NCI-H128 (cell line): ENCODE measurements around the gene AKAP12.
"Not testable (repeated sequence)": the region's sequence is repeated elsewhere in the genome, so short reads cannot be mapped to it uniquely, and the experiment has no call there.

Source experiments
- DNase-seq: peaks from one replicate; lab custom pipeline; 2025; ENCODE audit not compliant: unreplicated experiment; lab: John Stamatoyannopoulos, UW

The AKAP12 gene

GRCh38 chr6:151307501-151307900 lies 67.7 kb downstream of the AKAP12 start:
- DNase-seq, result no peak

GRCh38 chr6:151309619-151310018 lies 69.9 kb downstream of the AKAP12 start:
- no peak for DNase-seq

GRCh38 chr6:151310279-151310678 lies 70.5 kb downstream of the AKAP12 start:
- DNase-seq, result no peak

- DNase-seq, result no peak
Measured at GRCh38 chr6:151310852-151311767, 71.3 kb downstream of the AKAP12 start.

GRCh38 chr6:151313066-151313491 lies 73.3 kb downstream of the AKAP12 start:
- peak; percentile 84 for DNase-seq

- not testable (repeated sequence) for DNase-seq
Measured at GRCh38 chr6:151315661-151316060, 75.9 kb downstream of the AKAP12 start.

GRCh38 chr6:151317103-151317994 lies 77.6 kb downstream of the AKAP12 start:
- DNase-seq, result no peak

- DNase-seq, result no peak
Measured at GRCh38 chr6:151317995-151318365, 78.2 kb downstream of the AKAP12 start.

GRCh38 chr6:151320140-151320539 lies 80.4 kb downstream of the AKAP12 start:
- DNase-seq, result no peak

GRCh38 chr6:151321438-151321837 lies 81.7 kb downstream of the AKAP12 start:
- DNase-seq, result no peak

GRCh38 chr6:151322570-151322969 lies 82.8 kb downstream of the AKAP12 start:
- no peak for DNase-seq

GRCh38 chr6:151323791-151324487 lies 84.2 kb downstream of the AKAP12 start:
- DNase-seq, result peak; percentile 60

GRCh38 chr6:151324488-151324825 lies 84.7 kb downstream of the AKAP12 start:
- no peak for DNase-seq

- no peak for DNase-seq
Measured at GRCh38 chr6:151325075-151326050, 85.6 kb downstream of the AKAP12 start.

- DNase-seq, result no peak
Measured at GRCh38 chr6:151326116-151326825, 86.5 kb downstream of the AKAP12 start.

- no peak for DNase-seq
Measured at GRCh38 chr6:151327101-151327500, 87.3 kb downstream of the AKAP12 start.

GRCh38 chr6:151330130-151330696 lies 90.4 kb downstream of the AKAP12 start:
- no peak for DNase-seq

- no peak for DNase-seq
Measured at GRCh38 chr6:151335930-151336329, 96.2 kb downstream of the AKAP12 start.

- DNase-seq, result no peak
Measured at GRCh38 chr6:151338651-151339200, 99.0 kb downstream of the AKAP12 start.
